ENCODE measurements around the gene ZC3H4. TPM values are rescaled to one million over a fixed set of nuclear protein-coding genes. Genes with fewer than 3 reads are reported as not detected.

Gene ZC3H4
- total RNA-seq, 3 donors from 2014 or later: 44.4 to 53.4 (median 52.8) TPM

GRCh38 chr19:47094557-47095475 lies 18.8 kb downstream of the ZC3H4 start:
- H3K9me3 ChIP-seq: no peaks in the 10 kb centered on the region
- no peak for TF ChIP-seq CTCF (IDR thresholded peaks at IDR 0.05)
- H3K4me3 ChIP-seq: no peak overlapping the region
- ATAC-seq (peak; percentile 53), DNase-seq (peak; percentile 70 to 81 (median 79))
- peaks cover 49% of the 10 kb centered on the region for H3K4me1 ChIP-seq (ENCODE audit: low read depth)
- no peaks in the 10 kb centered on the region for H3K36me3 ChIP-seq (ENCODE audit: low read depth)
- intact Hi-C loops (cut with DNase I, micrococcal nuclease): no loop called here

DNA sequence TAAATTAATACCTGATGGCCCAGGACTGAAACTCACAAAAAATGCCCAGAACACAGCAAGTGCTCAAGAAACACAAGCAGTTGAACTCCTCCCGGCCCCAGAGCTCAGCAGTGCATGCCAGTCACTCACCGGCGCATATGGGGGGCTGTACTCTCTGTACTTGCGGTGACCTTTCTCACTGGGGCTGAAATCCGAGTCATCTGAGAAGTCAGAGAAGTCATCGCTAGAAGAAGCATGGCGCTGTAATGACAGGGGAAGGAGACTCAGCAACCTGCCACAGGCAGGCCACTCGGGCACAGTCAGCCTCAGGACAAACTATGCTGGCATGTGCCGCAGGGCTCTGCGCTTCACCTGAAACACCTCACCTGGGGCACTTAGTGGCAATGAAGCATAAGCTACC lies 19.7 kb downstream of the ZC3H4 start:
- Histone ChIP-seq H3K4me3 (no peak overlapping the region), H3K36me3 (ENCODE audit: low read depth) (no peaks in the 10 kb centered on the region), H3K4me1 (ENCODE audit: low read depth) (peaks cover 57% of the 10 kb centered on the region), H3K9me3 (no peaks in the 10 kb centered on the region)
- TF ChIP-seq CTCF (IDR thresholded peaks at IDR 0.05): no peak
- DNase-seq (no peak), ATAC-seq (no peak)
- intact Hi-C loops (cut with DNase I, micrococcal nuclease): no loop called here

- no peak overlapping the region for H3K4me3 ChIP-seq
- H3K4me1 ChIP-seq (ENCODE audit: low read depth): peaks cover 55% of the 10 kb centered on the region
- intact Hi-C loops (cut with DNase I, micrococcal nuclease): no loop called here
- DNase-seq (no peak), ATAC-seq (no peak)
- no peak for TF ChIP-seq CTCF (IDR thresholded peaks at IDR 0.05)
- H3K36me3 ChIP-seq (ENCODE audit: low read depth): no peaks in the 10 kb centered on the region
- no peaks in the 10 kb centered on the region for H3K9me3 ChIP-seq
Observed at GRCh38 chr19:47093254-47093653, 20.3 kb downstream of the ZC3H4 start.

DNA sequence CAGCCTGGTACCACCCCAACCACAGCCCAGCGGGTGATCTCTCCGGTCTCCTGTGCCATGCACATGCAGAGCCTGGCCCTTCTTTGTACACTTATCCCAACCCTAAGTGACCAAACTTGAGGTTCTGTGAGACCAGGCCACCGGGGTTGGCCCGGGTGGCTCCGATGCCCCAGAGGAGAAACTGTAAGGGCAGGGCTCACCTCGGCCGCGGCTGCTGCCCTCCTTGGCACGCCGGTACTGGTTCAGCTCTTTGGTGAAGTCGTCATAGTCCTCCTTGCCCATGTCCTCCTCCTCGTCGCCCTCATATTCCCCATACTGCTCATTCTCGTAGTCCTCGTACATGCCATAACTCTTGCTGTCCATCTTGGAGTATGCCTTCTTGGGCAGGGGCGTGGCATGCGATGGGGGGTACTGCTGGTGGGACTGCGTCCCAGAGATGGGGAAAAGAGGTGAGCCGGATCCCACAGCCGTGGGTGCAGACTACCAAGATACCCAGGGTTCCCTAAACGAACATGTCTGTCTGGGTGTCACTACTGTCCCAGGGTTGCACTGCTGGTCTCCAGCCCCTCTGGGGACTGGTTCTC lies 23.7 kb downstream of the ZC3H4 start:
- H3K36me3 ChIP-seq (ENCODE audit: low read depth): no peaks in the 10 kb centered on the region
- no peak for TF ChIP-seq CTCF (IDR thresholded peaks at IDR 0.05)

GRCh38 chr19:47086280-47086679 lies 27.3 kb downstream of the ZC3H4 start:
- H3K4me1 ChIP-seq (ENCODE audit: low read depth): peaks cover 11% of the 10 kb centered on the region
- H3K4me3 ChIP-seq: no peak overlapping the region
- peaks cover 4% of the 10 kb centered on the region for H3K36me3 ChIP-seq (ENCODE audit: low read depth)
- ATAC-seq: no peak
- no peak for TF ChIP-seq CTCF (IDR thresholded peaks at IDR 0.05)
- intact Hi-C loops (cut with DNase I, micrococcal nuclease): no loop called here
- H3K9me3 ChIP-seq: no peaks in the 10 kb centered on the region
- no peak for DNase-seq

More for the DNA sequence above, 23.7 kb downstream of the ZC3H4 start:
- peak in 1 of 3 donors; percentile 55 for DNase-seq
- no peaks in the 10 kb centered on the region for H3K9me3 ChIP-seq
- peaks cover 24% of the 10 kb centered on the region for H3K4me1 ChIP-seq (ENCODE audit: low read depth)
- no peak overlapping the region for H3K4me3 ChIP-seq
- ATAC-seq: no peak
- intact Hi-C loops (cut with DNase I, micrococcal nuclease): no loop called here
